ENCODE measurements around the gene RBM22.

DNA sequence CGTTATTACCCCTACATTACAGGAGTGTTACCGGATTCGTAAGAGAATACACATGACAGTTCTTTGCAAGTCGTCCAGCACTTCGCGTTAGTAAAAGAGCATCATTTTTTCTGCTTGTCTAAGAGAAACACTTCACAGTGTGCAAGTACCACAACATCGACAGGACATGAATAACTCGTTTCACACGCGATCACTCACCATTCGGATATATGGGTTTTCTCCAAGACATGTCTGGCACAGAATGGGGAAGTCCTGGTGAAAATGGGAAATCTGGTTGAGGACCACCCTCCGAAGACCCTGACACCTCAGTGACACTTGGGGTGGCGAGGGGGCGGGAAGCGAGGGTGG, 642 bp downstream of the RBM22 start:
- TF ChIP-seq, protein P1, sequence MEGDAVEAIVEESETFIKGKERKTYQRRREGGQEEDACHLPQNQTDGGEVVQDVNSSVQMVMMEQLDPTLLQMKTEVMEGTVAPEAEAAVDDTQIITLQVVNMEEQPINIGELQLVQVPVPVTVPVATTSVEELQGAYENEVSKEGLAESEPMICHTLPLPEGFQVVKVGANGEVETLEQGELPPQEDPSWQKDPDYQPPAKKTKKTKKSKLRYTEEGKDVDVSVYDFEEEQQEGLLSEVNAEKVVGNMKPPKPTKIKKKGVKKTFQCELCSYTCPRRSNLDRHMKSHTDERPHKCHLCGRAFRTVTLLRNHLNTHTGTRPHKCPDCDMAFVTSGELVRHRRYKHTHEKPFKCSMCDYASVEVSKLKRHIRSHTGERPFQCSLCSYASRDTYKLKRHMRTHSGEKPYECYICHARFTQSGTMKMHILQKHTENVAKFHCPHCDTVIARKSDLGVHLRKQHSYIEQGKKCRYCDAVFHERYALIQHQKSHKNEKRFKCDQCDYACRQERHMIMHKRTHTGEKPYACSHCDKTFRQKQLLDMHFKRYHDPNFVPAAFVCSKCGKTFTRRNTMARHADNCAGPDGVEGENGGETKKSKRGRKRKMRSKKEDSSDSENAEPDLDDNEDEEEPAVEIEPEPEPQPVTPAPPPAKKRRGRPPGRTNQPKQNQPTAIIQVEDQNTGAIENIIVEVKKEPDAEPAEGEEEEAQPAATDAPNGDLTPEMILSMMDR (IDR thresholded peaks at IDR 0.05; ENCODE audit: low read depth, low read length): no peak
- TF ChIP-seq POLR2A (IDR thresholded peaks at IDR 0.05; ENCODE audit: extremely low read depth, insufficient read length) (no peak), MYC (IDR thresholded peaks at IDR 0.05; ENCODE audit: low read depth, low read length) (no peak)
- TF ChIP-seq, protein P2, sequence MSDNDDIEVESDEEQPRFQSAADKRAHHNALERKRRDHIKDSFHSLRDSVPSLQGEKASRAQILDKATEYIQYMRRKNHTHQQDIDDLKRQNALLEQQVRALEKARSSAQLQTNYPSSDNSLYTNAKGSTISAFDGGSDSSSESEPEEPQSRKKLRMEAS (IDR thresholded peaks at IDR 0.05; ENCODE audit: low read depth, low read length): no peak

Measured in NB4 (cell line).